Duodenal mucosa (tissue), 2 donors: ENCODE data around the gene PKD1.

Experiments used
- H3K27ac ChIP-seq: one replicate; pipeline ENCODE4 v1.7.0; 2013; ENCODE audit warnings: low read depth, low read length
- H3K27me3 ChIP-seq, 2 donors: one replicate each; pipeline ENCODE4 v1.7.0; 2013; ENCODE audit warnings: low read length in 2 of 2, control low read depth in 1 of 2; ENCODE audit not compliant: insufficient read depth in 2 of 2, control insufficient read depth in 1 of 2
- H3K36me3 ChIP-seq, 2 donors: one replicate each; pipeline ENCODE4 v1.7.0; 2013; ENCODE audit warnings: low read length in 2 of 2, control low read depth in 1 of 2; ENCODE audit not compliant: insufficient read depth in 2 of 2, control insufficient read depth in 1 of 2
- H3K4me1 ChIP-seq, 2 donors: one replicate each; pipeline ENCODE4 v1.7.0; 2013; ENCODE audit warnings: low read length in 2 of 2, control low read depth in 1 of 2; ENCODE audit not compliant: insufficient read depth in 2 of 2, control insufficient read depth in 1 of 2
- H3K4me3 ChIP-seq, 2 donors: one replicate each; pipeline ENCODE4 v1.7.0; 2013; ENCODE audit warnings: low read length in 2 of 2, low read depth in 1 of 2
- H3K9ac ChIP-seq, 2 donors: one replicate each; pipeline ENCODE4 v1.7.0; 2013; ENCODE audit warnings: low read length in 2 of 2, low read depth in 1 of 2
- H3K9me3 ChIP-seq, 2 donors: one replicate each; pipeline ENCODE4 v1.7.0; 2013; ENCODE audit warnings: low read length in 2 of 2, control low read depth in 1 of 2; ENCODE audit not compliant: control insufficient read depth in 1 of 2

Gene PKD1

DNA sequence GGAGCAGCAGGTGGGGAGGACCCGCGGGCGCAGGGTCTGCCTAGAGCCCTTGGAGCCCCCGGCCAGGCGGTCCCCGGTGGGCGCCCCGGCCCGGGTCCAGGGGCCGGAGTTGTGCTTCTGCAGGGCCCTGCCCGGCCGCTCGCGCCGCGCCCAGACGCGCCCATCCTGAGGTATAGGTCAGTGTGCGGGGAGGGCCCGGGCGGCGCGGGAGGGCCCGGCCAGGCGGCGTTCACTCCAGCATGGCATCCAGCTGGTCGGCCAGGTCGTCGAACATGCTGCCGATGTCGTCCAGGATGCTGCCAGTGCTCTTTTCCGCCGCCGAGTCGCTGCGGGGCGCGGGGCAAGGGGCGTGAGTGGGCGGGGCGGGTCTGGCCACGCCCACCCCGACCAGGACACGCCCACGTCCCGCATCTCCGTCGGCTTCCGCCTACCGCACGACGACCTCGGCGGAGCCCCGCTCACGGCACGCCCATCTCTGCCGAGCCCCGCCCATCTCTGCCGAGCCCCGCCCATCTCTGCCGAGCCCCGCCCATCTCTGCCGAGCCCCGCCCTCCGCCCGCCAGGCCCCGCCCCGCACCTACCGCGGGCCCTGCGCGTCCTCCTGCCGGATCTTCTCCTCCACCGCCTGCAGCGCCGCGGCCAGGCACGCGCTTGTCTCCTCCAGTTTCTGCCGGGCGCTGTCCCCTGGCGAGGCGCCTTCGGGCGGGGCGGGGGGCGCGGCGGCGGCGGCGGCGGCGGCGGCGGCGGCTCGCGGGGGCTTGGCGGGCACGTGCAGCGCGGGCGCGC lies 42.8 kb upstream of the PKD1 start:
- H3K4me3 ChIP-seq, result no peak overlapping the region
- no peaks in the 10 kb centered on the region for H3K4me1 ChIP-seq
- no peak overlapping the region for H3K9ac ChIP-seq
- H3K9me3 ChIP-seq, result no peaks in the 10 kb centered on the region
- no peak overlapping the region for H3K27ac ChIP-seq
- no peaks in the 10 kb centered on the region for H3K27me3 ChIP-seq
- peaks cover 25 to 39% of the 10 kb centered on the region in 2 donors for H3K36me3 ChIP-seq

DNA sequence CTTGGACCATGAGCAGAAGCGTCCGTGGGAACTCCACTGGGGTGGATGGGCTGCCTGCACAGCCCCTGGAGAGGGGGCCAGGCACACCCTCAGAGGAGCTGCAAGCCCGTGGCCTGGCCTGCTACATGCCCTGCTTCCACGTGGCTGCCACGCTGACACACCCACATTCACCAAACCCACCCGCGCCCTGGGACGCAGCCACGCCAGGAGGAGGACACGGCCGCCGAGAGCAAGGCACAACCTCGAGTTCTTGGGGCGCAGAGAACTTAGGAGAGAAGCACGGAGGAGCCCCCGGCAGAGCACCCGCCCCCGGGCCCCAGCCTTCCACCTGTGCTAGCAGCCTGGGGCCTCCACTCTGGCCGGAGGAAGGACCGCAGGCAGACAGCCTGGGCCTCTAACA lies 41.9 kb upstream of the PKD1 start:
- Histone ChIP-seq H3K4me1 (no peaks in the 10 kb centered on the region), H3K4me3 (no peak overlapping the region), H3K9ac (no peak overlapping the region), H3K36me3 (peaks cover 25 to 45% of the 10 kb centered on the region in 2 donors), H3K27me3 (no peaks in the 10 kb centered on the region), H3K27ac (no peak overlapping the region), H3K9me3 (no peaks in the 10 kb centered on the region)

DNA sequence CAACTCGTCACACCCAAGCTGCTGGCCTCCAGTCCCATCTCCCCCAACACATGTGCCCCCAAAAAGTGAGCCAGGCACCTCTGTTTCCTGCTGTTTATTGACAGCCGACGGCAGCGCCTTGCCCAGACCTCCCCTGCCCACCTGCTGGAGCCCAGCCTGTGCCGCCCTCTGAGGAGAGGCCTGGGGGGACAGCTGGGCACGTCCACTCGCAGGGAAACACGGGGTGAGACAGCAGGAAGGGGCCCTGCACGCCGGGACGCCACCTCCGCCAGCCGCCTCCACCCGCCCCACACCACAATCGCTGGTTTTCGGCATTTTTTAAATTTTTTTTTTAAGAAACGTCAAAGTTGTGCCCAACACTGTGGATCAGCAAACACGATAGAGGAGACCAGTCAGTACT lies 41.4 kb upstream of the PKD1 start:
- no peaks in the 10 kb centered on the region for H3K9me3 ChIP-seq
- no peaks in the 10 kb centered on the region for H3K27me3 ChIP-seq
- H3K36me3 ChIP-seq, result peaks cover 25 to 46% of the 10 kb centered on the region in 2 donors
- H3K4me3 ChIP-seq, result no peak overlapping the region
- no peak overlapping the region for H3K27ac ChIP-seq
- no peak overlapping the region for H3K9ac ChIP-seq
- peaks cover 0 to 1% of the 10 kb centered on the region in 2 donors for H3K4me1 ChIP-seq

DNA sequence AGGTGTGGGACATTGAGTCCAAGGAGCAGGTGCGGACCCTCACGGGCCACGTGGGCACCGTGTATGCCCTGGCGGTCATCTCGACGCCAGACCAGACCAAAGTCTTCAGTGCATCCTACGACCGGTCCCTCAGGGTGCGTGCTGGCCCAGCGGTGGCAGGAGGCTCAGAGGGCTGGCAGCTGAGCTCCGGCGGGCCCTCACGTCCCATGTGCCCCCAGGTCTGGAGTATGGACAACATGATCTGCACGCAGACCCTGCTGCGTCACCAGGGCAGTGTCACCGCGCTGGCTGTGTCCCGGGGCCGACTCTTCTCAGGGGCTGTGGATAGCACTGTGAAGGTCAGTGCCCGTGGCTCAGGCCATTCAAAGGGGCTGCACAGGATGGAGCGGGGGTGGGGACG lies 40.3 kb upstream of the PKD1 start:
- H3K4me1 ChIP-seq, result peaks cover 9 to 11% of the 10 kb centered on the region in 2 donors

DNA sequence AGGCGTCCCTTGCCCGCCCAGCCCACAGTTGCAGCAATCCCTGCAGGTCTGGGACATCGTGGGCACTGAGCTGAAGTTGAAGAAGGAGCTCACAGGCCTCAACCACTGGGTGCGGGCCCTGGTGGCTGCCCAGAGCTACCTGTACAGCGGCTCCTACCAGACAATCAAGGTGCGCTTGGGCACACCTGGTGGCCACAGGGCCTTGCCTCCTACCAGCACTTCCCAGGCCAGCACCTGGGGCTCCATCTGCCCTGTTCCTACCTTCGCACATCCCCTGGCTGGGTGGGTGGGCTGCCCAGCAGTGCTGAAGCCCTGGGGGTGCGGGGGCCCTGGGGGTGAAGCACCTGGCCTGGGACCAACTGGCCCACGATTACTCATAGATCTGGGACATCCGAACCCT lies 39.8 kb upstream of the PKD1 start:
- H3K36me3 ChIP-seq, result peaks cover 25 to 59% of the 10 kb centered on the region in 2 donors

More for the DNA sequence above, 40.3 kb upstream of the PKD1 start:
- Histone ChIP-seq H3K4me3 (no peak overlapping the region), H3K9ac (no peak overlapping the region), H3K9me3 (no peaks in the 10 kb centered on the region), H3K27me3 (no peaks in the 10 kb centered on the region), H3K27ac (no peak overlapping the region), H3K36me3 (peaks cover 25 to 56% of the 10 kb centered on the region in 2 donors)

DNA sequence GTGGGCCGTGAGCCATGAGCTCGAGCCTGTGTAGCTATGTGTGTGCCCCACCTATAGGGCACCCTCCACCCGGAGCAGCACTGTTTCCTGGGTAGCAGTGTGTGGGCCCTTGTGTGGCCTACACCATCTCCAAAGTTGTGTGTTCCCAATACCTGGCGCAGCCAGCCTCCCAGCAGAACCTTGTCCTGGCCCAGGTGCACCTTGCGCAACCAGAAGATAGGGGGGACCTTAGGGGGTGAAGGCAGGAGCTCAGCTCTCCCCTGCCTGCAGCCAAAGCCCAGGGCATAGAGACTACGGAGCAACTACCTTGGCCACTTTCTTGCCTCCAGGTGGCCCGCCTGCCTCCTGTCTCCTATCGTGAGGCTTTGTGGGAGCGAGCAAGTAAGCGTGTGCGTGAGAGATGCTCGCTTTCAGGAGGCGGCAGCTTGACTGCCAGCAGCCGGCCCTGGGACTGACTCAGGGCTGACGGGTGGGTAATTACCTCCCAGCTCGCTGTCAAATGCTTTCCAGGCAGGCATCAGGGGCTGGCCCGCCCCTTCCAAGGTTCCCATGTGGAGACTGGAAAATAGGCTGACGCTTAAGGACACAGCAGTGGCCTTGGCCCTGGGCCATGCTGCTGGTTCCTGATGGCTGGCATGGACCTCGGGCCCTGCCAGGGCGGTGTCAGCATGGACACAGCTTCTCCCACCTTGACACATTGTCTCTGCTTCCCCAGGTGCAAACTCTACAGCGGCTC lies 38.9 kb upstream of the PKD1 start:
- peaks cover 25 to 60% of the 10 kb centered on the region in 2 donors for H3K36me3 ChIP-seq
- H3K27ac ChIP-seq, result no peak overlapping the region
- H3K9me3 ChIP-seq, result no peaks in the 10 kb centered on the region
- H3K4me1 ChIP-seq, result peaks cover 9 to 11% of the 10 kb centered on the region in 2 donors
- no peak overlapping the region for H3K4me3 ChIP-seq
- no peaks in the 10 kb centered on the region for H3K27me3 ChIP-seq
- H3K9ac ChIP-seq, result no peak overlapping the region

More for the DNA sequence above, 39.8 kb upstream of the PKD1 start:
- Histone ChIP-seq H3K4me3 (no peak overlapping the region), H3K27ac (no peak overlapping the region), H3K27me3 (no peaks in the 10 kb centered on the region), H3K4me1 (peaks cover 9 to 11% of the 10 kb centered on the region in 2 donors), H3K9me3 (no peaks in the 10 kb centered on the region), H3K9ac (no peak overlapping the region)

DNA sequence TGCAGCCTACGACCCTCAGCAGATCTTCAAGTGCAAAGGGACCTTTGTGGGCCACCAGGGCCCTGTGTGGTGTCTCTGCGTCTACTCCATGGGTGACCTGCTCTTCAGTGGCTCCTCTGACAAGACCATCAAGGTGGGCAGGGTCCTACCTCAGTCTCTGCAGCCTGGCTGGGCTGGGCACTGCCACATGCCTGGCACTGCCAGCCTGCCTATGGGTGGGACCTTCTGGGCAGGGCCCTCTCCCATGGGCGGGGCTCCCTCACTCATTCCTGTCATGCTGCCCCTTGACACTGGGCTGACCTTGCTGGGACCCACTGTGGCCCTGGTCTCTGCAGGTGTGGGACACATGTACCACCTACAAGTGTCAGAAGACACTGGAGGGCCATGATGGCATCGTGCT lies 38.2 kb upstream of the PKD1 start:
- Histone ChIP-seq H3K4me3 (no peak overlapping the region), H3K27me3 (no peaks in the 10 kb centered on the region), H3K27ac (no peak overlapping the region), H3K9ac (no peak overlapping the region), H3K9me3 (no peaks in the 10 kb centered on the region), H3K36me3 (peaks cover 25 to 60% of the 10 kb centered on the region in 2 donors), H3K4me1 (peaks cover 9 to 11% of the 10 kb centered on the region in 2 donors)

DNA sequence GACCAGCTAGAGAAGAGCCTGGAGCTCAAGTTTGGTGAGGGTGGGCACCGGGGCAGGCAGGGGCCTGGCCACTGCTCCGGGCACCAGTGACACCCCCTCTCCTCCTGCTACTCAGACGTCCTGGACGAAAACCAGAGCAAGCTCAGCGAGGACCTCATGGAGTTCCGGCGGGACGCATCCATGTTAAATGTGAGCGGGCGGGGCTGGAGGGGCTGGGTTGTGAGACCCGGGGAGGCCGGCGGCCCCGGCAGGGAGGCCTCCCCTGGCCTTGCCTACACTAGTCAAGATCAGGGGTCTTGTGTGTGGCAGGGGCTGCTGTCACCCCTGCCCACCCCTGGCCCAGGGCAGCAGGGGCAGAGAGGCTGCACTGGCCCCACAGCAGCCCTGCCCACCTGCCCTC lies 37.7 kb upstream of the PKD1 start:
- no peak overlapping the region for H3K27ac ChIP-seq
- peaks cover 25 to 62% of the 10 kb centered on the region in 2 donors for H3K36me3 ChIP-seq
- peaks cover 9 to 11% of the 10 kb centered on the region in 2 donors for H3K4me1 ChIP-seq

DNA sequence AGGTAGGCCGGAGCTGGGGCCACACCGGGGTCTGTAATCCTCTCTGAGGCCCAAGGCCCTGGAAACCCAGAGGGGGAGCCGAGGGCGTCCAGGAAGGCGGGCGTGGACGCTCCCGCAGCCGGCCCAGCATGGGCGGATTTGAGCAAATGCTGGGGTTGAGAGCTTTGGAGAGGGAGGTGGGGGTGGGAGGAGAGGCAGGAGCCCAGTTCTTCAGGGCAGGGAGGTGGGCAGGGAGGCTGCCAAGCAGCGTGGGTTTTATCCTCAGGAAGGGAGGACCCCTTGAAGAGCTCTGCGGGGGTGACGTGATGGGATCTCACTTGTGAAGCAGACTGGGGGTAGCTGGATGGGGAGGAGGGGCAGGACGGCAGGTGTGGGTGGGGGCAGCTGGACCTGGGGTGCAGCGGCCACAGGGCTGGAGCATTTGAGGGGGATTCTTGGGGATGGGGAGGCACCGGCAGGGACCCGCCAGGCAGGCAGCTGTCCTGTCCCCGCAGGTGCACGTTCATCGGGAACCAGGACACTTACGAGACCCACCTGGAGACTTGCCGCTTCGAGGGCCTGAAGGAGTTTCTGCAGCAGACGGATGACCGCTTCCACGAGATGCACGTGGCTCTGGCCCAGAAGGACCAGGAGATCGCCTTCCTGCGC lies 37.1 kb upstream of the PKD1 start:
- no peaks in the 10 kb centered on the region for H3K27me3 ChIP-seq
- H3K27ac ChIP-seq, result no peak overlapping the region
- no peaks in the 10 kb centered on the region for H3K9me3 ChIP-seq
- H3K36me3 ChIP-seq, result peaks cover 30 to 68% of the 10 kb centered on the region in 2 donors
- H3K4me1 ChIP-seq, result peaks cover 12 to 14% of the 10 kb centered on the region in 2 donors
- H3K4me3 ChIP-seq, result no peak overlapping the region
- no peak overlapping the region for H3K9ac ChIP-seq

More for the DNA sequence above, 37.7 kb upstream of the PKD1 start:
- Histone ChIP-seq H3K4me3 (no peak overlapping the region), H3K9ac (no peak overlapping the region), H3K9me3 (no peaks in the 10 kb centered on the region), H3K27me3 (no peaks in the 10 kb centered on the region)
